GM12891 (cell line): ENCODE measurements around the gene FAM25C. TPM values are rescaled to one million over a fixed set of nuclear protein-coding genes. Genes with fewer than 3 reads are reported as not detected.
"Not testable (repeated sequence)": the region's sequence is repeated elsewhere in the genome, so short reads cannot be mapped to it uniquely, and the experiment has no call there.

ENCODE experiments used
- DNase-seq: peaks from one replicate; pipeline ENCODE4 v3.0.0; 2011; ENCODE audit warnings: low spot score; ENCODE audit not compliant: insufficient read length
- FAIRE-seq: peaks from 2 replicates; lab custom pipeline; 2011; peaks lifted over from hg19 to GRCh38; lab: Jason Lieb, UNC
- polyA plus RNA-seq: library from polyadenylated mRNA; unstranded; fragments of >200 nt; gene quantifications from one replicate; pipeline ENCODE4 v1.2.1, GENCODE V29; 2012; ENCODE audit warnings: low read depth, missing spikeins, inconsistent platforms; ENCODE audit not compliant: missing spikeins

FAM25C gene
- polyA plus RNA-seq, result not detected

GRCh38 chr10:47999691-48000090 is at the start of gene FAM25C:
Gene FAM25C (minus strand): TSS chr10:47999791. CDS start chr10:47999765, 26 bp downstream.
- not testable (repeated sequence) for FAIRE-seq, DNase-seq

DNA sequence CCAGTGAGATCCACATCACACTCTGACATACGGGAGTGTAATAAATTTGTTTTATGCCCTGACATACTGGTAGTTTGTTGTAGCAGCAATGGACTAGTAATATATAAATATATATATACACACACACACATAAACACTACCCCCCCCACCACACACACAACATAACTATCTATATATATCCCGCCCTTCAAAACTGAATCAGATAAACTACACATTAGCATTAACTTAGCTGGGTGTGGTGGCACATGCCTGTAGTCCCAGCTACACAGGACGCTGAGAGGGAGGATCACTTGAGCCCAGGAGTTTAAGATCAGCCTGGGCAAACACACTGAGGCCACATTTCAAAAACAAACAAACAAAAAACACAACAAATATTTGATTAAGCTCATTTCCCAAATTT is 45.0 kb upstream of the FAM25C start:
- DNase-seq, FAIRE-seq: not testable (repeated sequence)

- not testable (repeated sequence) for DNase-seq
These were observed 31.8 kb upstream of the FAM25C start for GRCh38 chr10:48031390-48031789.

DNA sequence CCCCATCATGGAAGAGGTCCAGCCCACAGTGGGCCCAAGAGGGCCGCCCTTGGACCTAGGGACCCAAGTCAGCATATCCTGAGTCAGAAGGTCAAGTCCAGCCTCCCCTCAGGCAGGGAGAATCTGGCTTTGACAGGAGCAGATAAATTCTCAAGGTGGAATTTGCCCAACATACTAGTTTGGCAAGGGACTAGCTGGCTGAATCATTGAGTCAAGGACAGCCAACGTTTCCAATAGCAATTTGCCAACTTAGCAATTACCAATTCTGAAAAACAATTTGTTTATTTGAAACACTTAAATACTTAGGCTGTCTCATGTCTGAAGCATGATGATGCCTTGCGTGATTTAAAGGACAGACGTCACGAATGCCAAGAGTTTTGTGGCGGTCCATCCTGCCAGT is 2.7 kb upstream of the FAM25C start:
- not testable (repeated sequence) for FAIRE-seq, DNase-seq

More at GRCh38 chr10:48031390-48031789, 31.8 kb upstream of the FAM25C start:
- FAIRE-seq, result not testable (repeated sequence)

GRCh38 chr10:47994045-47994444 is 5.5 kb downstream of the FAM25C start:
- not testable (repeated sequence) for FAIRE-seq, DNase-seq

GRCh38 chr10:47992560-47992959 is 7.0 kb downstream of the FAM25C start:
- not testable (repeated sequence) for FAIRE-seq, DNase-seq

DNA sequence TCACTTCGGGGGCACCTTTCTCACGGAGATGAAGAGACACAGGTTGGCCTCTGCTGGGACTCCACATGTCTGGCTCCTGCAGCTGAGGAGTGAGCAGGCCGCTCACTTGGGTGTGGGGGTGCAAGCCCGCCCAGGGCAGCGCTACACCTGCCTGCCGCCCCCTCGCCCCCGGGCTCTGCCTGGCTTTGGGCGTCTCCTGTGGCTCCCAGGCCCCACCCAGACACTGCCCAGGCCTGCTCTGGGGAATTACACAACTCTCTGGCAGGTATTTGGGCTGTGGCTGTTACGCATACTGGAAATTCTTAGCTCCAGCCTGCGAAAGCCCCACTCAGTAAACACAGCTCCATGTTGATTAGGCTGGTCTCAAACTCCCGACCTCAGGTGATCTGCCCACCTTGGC is 7.9 kb downstream of the FAM25C start:
- not testable (repeated sequence) for FAIRE-seq

GRCh38 chr10:47990097-47990496 is 9.5 kb downstream of the FAM25C start:
- not testable (repeated sequence) for DNase-seq, FAIRE-seq

More for the DNA sequence above, 7.9 kb downstream of the FAM25C start:
- not testable (repeated sequence) for DNase-seq

GRCh38 chr10:47989542-47989950 is 10.0 kb downstream of the FAM25C start:
- FAIRE-seq, DNase-seq: not testable (repeated sequence)

DNA sequence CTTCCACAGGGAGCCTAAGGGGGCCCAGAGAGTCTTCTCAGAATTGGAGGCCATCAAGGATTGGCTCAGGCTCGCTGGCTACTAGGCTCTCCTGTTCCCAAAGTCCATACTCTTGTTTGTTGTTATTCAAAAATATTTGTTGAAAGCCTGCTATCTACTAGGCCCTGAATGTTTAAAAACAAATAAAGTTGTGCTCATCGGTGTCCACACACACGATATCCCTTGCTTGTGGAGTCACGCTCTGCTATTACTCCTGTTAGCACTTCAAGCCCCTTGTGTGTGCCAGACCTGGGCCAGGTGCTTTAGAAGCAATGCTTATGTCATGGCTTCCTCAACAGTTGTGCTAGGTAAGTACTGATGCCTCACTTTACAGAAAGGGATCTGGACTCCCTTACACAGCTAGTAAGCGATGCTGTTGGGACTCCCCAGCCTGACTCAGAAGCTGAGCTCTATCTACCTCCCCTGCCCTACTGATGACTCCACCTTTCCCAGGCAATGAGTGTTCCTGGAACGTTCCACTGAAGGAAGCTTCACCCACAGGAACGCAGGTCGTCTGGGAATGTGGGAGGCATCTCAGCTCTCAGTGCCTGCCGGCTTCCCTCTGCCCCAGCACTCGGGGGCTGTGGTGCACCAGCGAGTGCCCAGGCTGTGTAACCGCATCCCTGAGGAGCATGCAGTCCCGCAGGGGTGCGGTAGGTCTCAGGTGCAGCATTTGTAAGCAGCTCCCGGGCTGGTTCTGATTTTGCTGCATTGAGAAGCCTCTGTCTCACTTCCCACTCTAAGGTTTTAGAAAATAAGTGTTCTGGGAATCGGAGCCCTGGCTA is 10.7 kb downstream of the FAM25C start:
- DNase-seq, FAIRE-seq: not testable (repeated sequence)

GRCh38 chr10:47987952-47988351 is 11.6 kb downstream of the FAM25C start:
- FAIRE-seq, DNase-seq: not testable (repeated sequence)

GRCh38 chr10:47986413-47987230 is 13.0 kb downstream of the FAM25C start:
- FAIRE-seq, DNase-seq: not testable (repeated sequence)

GRCh38 chr10:47975409-47975808 is 24.2 kb downstream of the FAM25C start:
- not testable (repeated sequence) for FAIRE-seq

DNA sequence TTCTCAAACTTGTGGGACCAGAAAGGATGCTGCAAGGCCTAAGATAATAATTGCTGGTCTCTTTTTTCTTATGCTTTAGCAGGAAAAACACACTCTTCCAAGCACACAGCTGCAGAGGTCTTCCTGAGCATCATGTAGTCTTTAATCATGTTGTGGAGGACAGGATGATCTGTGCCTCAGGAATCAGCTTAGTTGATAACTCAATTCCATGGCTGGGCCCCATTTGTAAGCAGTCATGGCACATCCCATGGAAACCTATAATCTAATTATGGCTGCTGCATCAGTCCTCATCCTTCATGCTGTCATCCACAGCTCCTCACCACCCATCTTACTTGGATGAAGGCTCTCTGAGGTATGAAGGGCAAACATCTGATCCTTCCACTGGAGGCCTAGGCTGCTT is 26.5 kb downstream of the FAM25C start:
- FAIRE-seq, DNase-seq: not testable (repeated sequence)

More at GRCh38 chr10:47975409-47975808, 24.2 kb downstream of the FAM25C start:
- not testable (repeated sequence) for DNase-seq

DNA sequence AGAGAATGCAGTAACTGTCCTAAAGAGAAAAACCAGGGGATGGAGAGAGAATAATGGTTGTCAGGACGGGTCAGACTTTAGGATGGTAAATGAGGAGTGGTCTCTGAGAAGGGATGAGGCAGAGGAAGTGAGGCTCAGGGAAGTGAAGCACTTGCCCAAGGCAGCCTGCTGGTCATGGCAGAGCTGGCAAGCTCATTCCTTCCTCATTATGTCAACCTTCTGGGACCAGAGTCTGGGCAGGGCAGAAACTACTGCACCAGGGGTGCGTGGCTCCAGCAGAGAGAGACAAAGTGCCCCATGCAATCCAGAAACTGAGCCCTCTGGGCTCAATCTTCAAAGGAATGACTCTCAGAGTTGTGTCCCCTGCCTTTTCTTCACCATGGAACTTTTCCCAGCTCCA is 27.5 kb downstream of the FAM25C start:
- DNase-seq, FAIRE-seq: not testable (repeated sequence)

- not testable (repeated sequence) for DNase-seq, FAIRE-seq
These were observed 28.0 kb downstream of the FAM25C start for GRCh38 chr10:47971598-47971997.

DNA sequence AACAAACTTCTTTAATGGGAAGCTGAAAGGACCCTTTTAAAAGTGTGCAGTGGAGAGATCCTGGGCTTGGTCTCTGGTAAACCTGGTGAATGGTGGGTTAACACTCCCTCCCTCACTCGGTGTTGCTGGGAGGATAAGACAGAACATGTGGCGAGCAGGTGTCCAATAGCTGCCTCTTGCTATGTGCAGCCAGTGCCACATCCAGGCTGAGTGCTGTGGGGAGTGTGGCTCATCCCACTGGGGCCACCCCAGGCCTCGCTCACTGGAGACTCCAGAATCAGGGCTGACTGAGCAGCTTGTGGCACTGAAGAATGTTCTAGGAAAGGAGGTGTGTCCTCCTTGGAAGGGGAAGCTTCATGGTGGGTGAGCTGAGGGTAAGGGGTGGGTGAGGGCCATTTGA is 29.5 kb downstream of the FAM25C start:
- DNase-seq, FAIRE-seq: not testable (repeated sequence)

DNA sequence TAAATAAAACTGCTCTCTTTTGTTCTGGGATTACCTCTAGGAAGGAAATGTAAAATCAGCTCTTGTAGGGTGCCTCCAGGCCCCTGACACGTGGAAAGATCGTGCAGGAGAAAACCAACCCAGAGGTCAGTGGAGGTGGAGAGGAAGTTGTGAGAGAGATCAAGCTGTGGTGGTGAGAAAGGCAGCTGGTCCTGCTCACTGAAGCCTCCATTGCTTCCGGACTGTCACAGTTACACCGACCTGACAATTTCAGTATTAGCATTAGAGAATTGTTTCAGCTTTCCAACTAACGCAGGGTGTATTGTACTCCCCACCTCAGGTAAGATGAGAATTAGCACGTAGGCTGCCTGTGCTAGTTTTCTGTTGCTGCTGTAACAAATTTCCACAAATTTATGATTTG is 30.6 kb downstream of the FAM25C start:
- DNase-seq, FAIRE-seq: not testable (repeated sequence)

GRCh38 chr10:47964280-47965063 is 35.1 kb downstream of the FAM25C start:
- FAIRE-seq, DNase-seq: not testable (repeated sequence)
